ENCODE results near the gene CCDC91.

DNA sequence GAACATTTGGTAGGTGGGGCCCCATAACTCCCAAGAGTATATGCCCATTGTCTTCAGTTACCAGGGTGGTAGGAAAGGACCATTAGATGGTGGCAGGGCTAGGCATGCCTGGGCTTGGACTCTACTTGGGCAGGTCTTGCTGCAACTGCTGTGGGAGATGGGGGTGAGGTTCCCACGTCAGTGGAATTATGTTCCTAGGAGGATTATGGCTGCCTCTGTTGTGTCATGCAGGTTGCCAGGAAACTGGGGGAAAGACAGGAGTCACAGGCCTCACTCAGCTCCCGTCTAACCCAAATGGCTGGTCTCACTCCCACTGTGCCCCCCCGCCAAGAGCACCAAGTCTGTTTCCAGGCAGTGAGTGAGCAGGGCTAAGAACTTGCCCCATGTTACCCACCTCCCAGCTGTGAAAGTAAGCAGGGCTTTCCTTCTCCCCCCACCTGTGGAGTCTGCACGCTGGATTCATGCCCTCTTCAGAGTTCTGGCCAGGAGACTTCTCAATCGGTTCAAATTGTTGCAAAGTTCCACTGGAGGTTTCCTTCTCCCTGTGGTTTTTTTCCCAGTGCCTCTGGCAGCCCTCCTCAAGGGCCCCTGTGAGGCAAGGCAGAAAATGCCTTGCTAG lies 337.5 kb downstream of the CCDC91 start:
- TF ChIP-seq POLR2AphosphoS5 (IDR thresholded peaks at IDR 0.05; ENCODE audit: borderline replicate concordance, low read depth, low read length) (no peak), EZH2 (IDR thresholded peaks at IDR 0.05) (no peak)
